Calu3 (cell line): ENCODE results near the gene CASS4. TPM values are rescaled to one million over a fixed set of nuclear protein-coding genes. Genes with fewer than 3 reads are reported as not detected.

Experiments
- BruUV-seq: library from RNA; stranded (reverse); fragments of 400-500 nt; replicated peaks from 2 replicates; lab custom pipeline; 2021; lab: Mats Ljungman, UMichigan
- CTCF ChIA-PET: fragments of 300-600 bp; sonication (Branson Sonifier 250); formaldehyde crosslinking; loops from one replicate; lab custom pipeline; 2022; ENCODE audit warnings: antibody characterized with exemption; lab: Charles Lee
- DNase-seq: peaks from one replicate; pipeline ENCODE4 v3.0.0; 2022
- H3K27ac Mint-ChIP-seq: one replicate; pipeline ENCODE4 v1.8.0; 2022; ENCODE audit warnings: mixed read lengths; ENCODE audit not compliant: unreplicated experiment
- H3K27me3 Mint-ChIP-seq: one replicate; pipeline ENCODE4 v1.8.0; 2022; ENCODE audit warnings: mixed read lengths; ENCODE audit not compliant: unreplicated experiment
- H3K36me3 Mint-ChIP-seq: one replicate; pipeline ENCODE4 v1.8.0; 2022; ENCODE audit warnings: mild to moderate bottlenecking, moderate library complexity, mixed read lengths; ENCODE audit not compliant: insufficient read depth, unreplicated experiment
- H3K4me1 Mint-ChIP-seq: one replicate; pipeline ENCODE4 v1.8.0; 2022; ENCODE audit warnings: mild to moderate bottlenecking, low read depth, mixed read lengths; ENCODE audit not compliant: unreplicated experiment
- H3K4me3 Mint-ChIP-seq: one replicate; pipeline ENCODE4 v1.8.0; 2022; ENCODE audit warnings: mild to moderate bottlenecking, low read depth, moderate library complexity, mixed read lengths; ENCODE audit not compliant: unreplicated experiment
- H3K9me3 Mint-ChIP-seq: one replicate; pipeline ENCODE4 v1.8.0; 2022; ENCODE audit warnings: low read depth, mixed read lengths; ENCODE audit not compliant: unreplicated experiment
- CTCF ChIP-seq: fragments of 200-600 bp; IDR thresholded peaks from one replicate; pipeline ENCODE4 v1.8.0; 2022; ENCODE audit warnings: antibody characterized with exemption; ENCODE audit not compliant: unreplicated experiment
- intact Hi-C: fragments of 100-400 bp; cut with micrococcal nuclease; formaldehyde crosslinking; loops from one replicate; pipeline ENCODE4 v1.10.0; 2022; ENCODE audit not compliant: unreplicated experiment
- total RNA-seq: library from RNA; stranded (reverse); gene quantifications from 2 replicates; pipeline ENCODE4 v1.2.3, GENCODE V29; 2022

CASS4 gene
- total RNA-seq, 1 experiment from 2014 or later: 0.24 TPM

- no peak overlapping the region for H3K4me3 Mint-ChIP-seq
- H3K4me1 Mint-ChIP-seq: no peaks in the 10 kb centered on the region
- H3K9me3 Mint-ChIP-seq: no peaks in the 10 kb centered on the region
- TF ChIP-seq CTCF: no peak
- no TSS peak for BruUV-seq
- CTCF ChIA-PET: no interaction called here
- DNase-seq: no peak
- H3K27ac Mint-ChIP-seq: no peak overlapping the region
- intact Hi-C loops: no loop called here
- no peaks in the 10 kb centered on the region for H3K27me3 Mint-ChIP-seq
- H3K36me3 Mint-ChIP-seq: peaks cover 17% of the 10 kb centered on the region
These were observed 42.9 kb upstream of the CASS4 start for GRCh38 chr20:56369179-56369578.

GRCh38 chr20:56371977-56372376 is 40.1 kb upstream of the CASS4 start:
- DNase-seq: no peak
- no TSS peak for BruUV-seq
- Mint-ChIP-seq H3K4me3 (no peak overlapping the region), H3K36me3 (peaks cover 31% of the 10 kb centered on the region), H3K27me3 (no peaks in the 10 kb centered on the region), H3K4me1 (no peaks in the 10 kb centered on the region), H3K9me3 (no peaks in the 10 kb centered on the region), H3K27ac (no peak overlapping the region)
- intact Hi-C loops: no loop called here
- TF ChIP-seq CTCF: no peak
- CTCF ChIA-PET: no interaction called here

GRCh38 chr20:56372850-56373249 is 39.2 kb upstream of the CASS4 start:
- no TSS peak for BruUV-seq
- CTCF ChIA-PET: no interaction called here
- no peaks in the 10 kb centered on the region for H3K4me1 Mint-ChIP-seq
- peak overlapping the region; percentile 24 for H3K27ac Mint-ChIP-seq
- peaks cover 28% of the 10 kb centered on the region for H3K36me3 Mint-ChIP-seq
- H3K9me3 Mint-ChIP-seq: no peaks in the 10 kb centered on the region
- intact Hi-C loops: no loop called here
- H3K4me3 Mint-ChIP-seq: no peak overlapping the region
- TF ChIP-seq CTCF: no peak
- H3K27me3 Mint-ChIP-seq: no peaks in the 10 kb centered on the region
- DNase-seq: no peak

DNA sequence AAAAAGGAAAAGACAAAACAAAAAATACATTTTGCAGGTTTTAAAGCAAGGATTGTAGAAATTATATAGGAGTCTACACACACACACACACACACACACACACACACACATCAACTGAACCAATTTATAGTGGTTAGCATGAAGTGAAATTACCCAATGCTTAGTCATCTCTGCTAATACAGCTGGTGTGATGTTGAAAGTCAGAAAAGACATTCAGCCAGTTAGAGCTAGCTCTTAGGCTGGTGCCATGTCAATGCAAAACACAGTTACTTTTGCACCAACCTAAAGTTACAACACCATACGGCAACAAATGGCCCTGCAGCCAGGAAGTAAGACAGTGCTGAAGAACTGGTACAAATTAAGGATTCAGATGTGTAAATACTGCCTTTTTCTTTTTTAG is 38.1 kb upstream of the CASS4 start:
- CTCF ChIA-PET: no interaction called here
- DNase-seq: peak; percentile 10
- H3K27ac Mint-ChIP-seq: peak overlapping the region; percentile 24
- no peaks in the 10 kb centered on the region for H3K9me3 Mint-ChIP-seq
- TF ChIP-seq CTCF: no peak
- intact Hi-C loops: no loop called here
- H3K4me1 Mint-ChIP-seq: no peaks in the 10 kb centered on the region
- no peaks in the 10 kb centered on the region for H3K27me3 Mint-ChIP-seq
- no TSS peak for BruUV-seq
- H3K4me3 Mint-ChIP-seq: no peak overlapping the region
- peaks cover 37% of the 10 kb centered on the region for H3K36me3 Mint-ChIP-seq
